ENCODE results near the gene GIT1.

Gene GIT1

DNA sequence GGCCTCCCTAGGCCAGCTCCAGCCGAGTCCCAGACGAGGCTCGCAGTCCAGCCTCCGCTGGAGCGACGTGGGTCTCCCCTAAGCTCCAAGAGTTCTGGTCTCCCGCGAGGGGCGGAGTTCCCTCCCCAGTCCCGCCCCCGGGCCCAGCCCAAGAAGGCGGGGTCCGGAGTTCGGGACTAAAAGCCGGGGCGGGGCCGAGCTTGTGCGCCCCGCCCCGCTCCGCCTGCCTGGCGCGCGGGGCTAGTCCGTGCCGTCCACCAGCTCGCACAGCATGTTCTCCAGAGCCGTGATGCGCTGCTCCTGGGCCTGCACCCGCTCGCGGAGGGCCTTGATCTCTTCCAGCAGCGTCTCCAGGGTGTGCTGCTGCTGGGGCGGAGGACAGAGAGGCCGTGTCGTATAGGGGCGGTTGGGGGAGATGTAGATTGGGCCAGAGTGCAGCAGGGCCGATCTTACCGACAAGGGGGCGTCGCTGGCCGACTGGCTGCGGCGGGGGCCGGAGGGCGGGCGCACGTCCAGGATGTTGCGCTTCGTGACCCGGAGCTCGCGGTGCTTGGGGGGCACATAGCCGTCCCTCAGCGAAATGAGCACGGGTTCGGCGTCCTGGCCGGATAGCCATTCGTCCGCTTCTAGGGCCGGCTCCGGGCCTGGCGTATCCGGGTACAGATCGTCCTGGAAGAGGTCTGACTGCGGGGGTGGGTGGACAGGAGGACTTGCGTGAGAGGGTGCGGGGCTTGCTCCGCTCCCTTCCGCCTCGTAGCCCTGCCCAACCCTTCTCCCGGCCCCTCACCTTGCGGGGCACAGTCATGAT is 26.2 kb upstream of the GIT1 start:
- peak; percentile 85 for DNase-seq
- Histone ChIP-seq H2AFZ (ENCODE audit: low read depth, low read length) (no peak overlapping the region), H3K4ac (ENCODE audit: low read depth in 1 of 2, low read length in 2 of 2) (peak overlapping the region; percentile 38 to 57), H3K79me1 (replicated peaks; ENCODE audit: low read length, poor library complexity, severe bottlenecking) (no peaks in the 10 kb centered on the region), H2BK15ac (ENCODE audit: low read depth, poor library complexity, severe bottlenecking) (no peak overlapping the region), H3K4me2 (ENCODE audit: low read length, poor library complexity, severe bottlenecking) (peak overlapping the region; percentile 93), H2AK5ac (ENCODE audit: low read length, severe bottlenecking) (no peak overlapping the region), H3K4me1 (ENCODE audit: control insufficient read depth, insufficient read depth, low read depth, low read length) (peaks cover 57% of the 10 kb centered on the region), H3K9me3 (ENCODE audit: control insufficient read depth, low read length) (no peaks in the 10 kb centered on the region), H2BK12ac (ENCODE audit: low read length in 2 of 2) (peak overlapping the region in 1 of 2 experiments; percentile 15), H3K18ac (ENCODE audit: low read depth in 1 of 2, low read length in 2 of 2) (peak overlapping the region in 1 of 2 experiments; percentile 77), H4K91ac (ENCODE audit: low read length) (no peak overlapping the region), H3K9ac (ENCODE audit: low read length) (peak overlapping the region; percentile 70), H3K27me3 (ENCODE audit: control insufficient read depth in 1 of 2, insufficient read depth in 1 of 2, low read length in 2 of 2) (peaks cover 8 to 9% of the 10 kb centered on the region in 2 experiments), H3K4me3 (ENCODE audit: insufficient read depth in 1 of 2, low read depth in 1 of 2, low read length in 2 of 2) (peak overlapping the region; percentile 47 to 73), H3K36me3 (ENCODE audit: control insufficient read depth in 1 of 2, insufficient read depth in 2 of 2, low read depth in 1 of 2, low read length in 2 of 2) (peaks cover 0 to 21% of the 10 kb centered on the region in 2 experiments), H3K14ac (ENCODE audit: low read length in 2 of 2) (peak overlapping the region in 1 of 2 experiments; percentile 86), H4K8ac (ENCODE audit: low read length) (peak overlapping the region; percentile 69), H2BK5ac (ENCODE audit: low read depth, low read length, poor library complexity, severe bottlenecking) (no peak overlapping the region), H2BK120ac (ENCODE audit: low read depth, low read length) (no peak overlapping the region), H3K27ac (ENCODE audit: low read length, poor library complexity, severe bottlenecking) (no peak overlapping the region), H3K23ac (ENCODE audit: low read length in 2 of 2) (peak overlapping the region in 1 of 2 experiments; percentile 49)
- 2% methylated on average over 51 of the region's 74 CpGs for WGBS

GRCh38 chr17:29615048-29615385 is 25.6 kb upstream of the GIT1 start:
- Histone ChIP-seq H2BK15ac (ENCODE audit: low read depth, poor library complexity, severe bottlenecking) (no peak overlapping the region), H3K23ac (ENCODE audit: low read length in 2 of 2) (no peak overlapping the region), H3K27ac (ENCODE audit: low read length, poor library complexity, severe bottlenecking) (no peak overlapping the region), H3K14ac (ENCODE audit: low read length in 2 of 2) (no peak overlapping the region), H2BK12ac (ENCODE audit: low read length in 2 of 2) (no peak overlapping the region), H3K9me3 (ENCODE audit: control insufficient read depth, low read length) (no peaks in the 10 kb centered on the region), H3K4ac (ENCODE audit: low read depth in 1 of 2, low read length in 2 of 2) (peak overlapping the region in 1 of 2 experiments; percentile 57), H3K9ac (ENCODE audit: low read length) (peak overlapping the region; percentile 70), H2BK120ac (ENCODE audit: low read depth, low read length) (no peak overlapping the region), H4K91ac (ENCODE audit: low read length) (no peak overlapping the region), H2AK5ac (ENCODE audit: low read length, severe bottlenecking) (no peak overlapping the region), H3K4me1 (ENCODE audit: control insufficient read depth, insufficient read depth, low read depth, low read length) (peaks cover 53% of the 10 kb centered on the region), H3K18ac (ENCODE audit: low read depth in 1 of 2, low read length in 2 of 2) (no peak overlapping the region), H3K4me3 (ENCODE audit: insufficient read depth in 1 of 2, low read depth in 1 of 2, low read length in 2 of 2) (peak overlapping the region; percentile 29 to 73), H4K8ac (ENCODE audit: low read length) (peak overlapping the region; percentile 64), H3K27me3 (ENCODE audit: control insufficient read depth in 1 of 2, insufficient read depth in 1 of 2, low read length in 2 of 2) (peaks cover 8 to 9% of the 10 kb centered on the region in 2 experiments), H3K79me1 (replicated peaks; ENCODE audit: low read length, poor library complexity, severe bottlenecking) (no peaks in the 10 kb centered on the region), H2AFZ (ENCODE audit: low read depth, low read length) (no peak overlapping the region), H3K4me2 (ENCODE audit: low read length, poor library complexity, severe bottlenecking) (peak overlapping the region; percentile 93), H2BK5ac (ENCODE audit: low read depth, low read length, poor library complexity, severe bottlenecking) (no peak overlapping the region), H3K36me3 (ENCODE audit: control insufficient read depth in 1 of 2, insufficient read depth in 2 of 2, low read depth in 1 of 2, low read length in 2 of 2) (peaks cover 0 to 21% of the 10 kb centered on the region in 2 experiments)
- WGBS, result 43% methylated on average over 15 of the region's 15 CpGs
- peak; percentile 50 for DNase-seq

DNA sequence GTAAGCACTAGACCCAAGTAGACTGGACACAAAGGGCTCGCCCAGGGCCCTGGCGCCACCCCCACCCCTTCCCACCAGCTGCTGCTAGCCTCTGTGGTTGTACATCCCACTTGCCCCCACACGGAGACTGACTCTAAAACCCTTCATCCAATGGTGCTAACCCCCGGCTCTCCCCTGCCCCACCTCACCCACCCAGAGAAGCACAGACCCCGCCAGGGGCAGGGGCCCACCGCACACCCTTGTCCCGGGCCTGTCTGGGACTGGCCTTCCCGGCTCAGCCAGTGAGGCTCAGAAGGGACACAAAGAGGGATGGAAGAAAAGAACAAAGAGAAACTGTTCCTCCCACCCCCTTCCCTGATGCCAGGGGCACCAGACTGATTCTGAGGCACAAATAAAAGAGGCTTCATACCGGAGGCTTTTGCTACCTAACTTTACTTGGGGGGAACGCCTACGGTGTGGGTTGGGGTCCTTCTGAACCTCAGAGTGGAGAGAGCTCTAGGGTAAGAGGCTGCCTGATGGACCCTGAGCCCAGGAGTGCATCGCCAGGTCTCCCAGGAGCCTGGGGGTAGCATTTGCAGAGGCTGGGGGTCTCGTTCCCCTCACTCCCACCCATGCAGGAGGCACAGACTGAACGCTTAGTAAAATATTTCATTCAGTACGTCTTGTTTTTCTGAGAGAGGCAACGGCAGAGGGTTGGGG is 25.1 kb upstream of the GIT1 start:
- Histone ChIP-seq H3K23ac (ENCODE audit: low read length in 2 of 2) (no peak overlapping the region), H3K27ac (ENCODE audit: low read length, poor library complexity, severe bottlenecking) (no peak overlapping the region), H3K79me1 (replicated peaks; ENCODE audit: low read length, poor library complexity, severe bottlenecking) (no peaks in the 10 kb centered on the region), H3K9me3 (ENCODE audit: control insufficient read depth, low read length) (no peaks in the 10 kb centered on the region), H3K4me3 (ENCODE audit: insufficient read depth in 1 of 2, low read depth in 1 of 2, low read length in 2 of 2) (peak overlapping the region in 1 of 2 experiments; percentile 73), H2BK5ac (ENCODE audit: low read depth, low read length, poor library complexity, severe bottlenecking) (no peak overlapping the region), H3K4me1 (ENCODE audit: control insufficient read depth, insufficient read depth, low read depth, low read length) (peaks cover 51% of the 10 kb centered on the region), H2AK5ac (ENCODE audit: low read length, severe bottlenecking) (no peak overlapping the region), H3K4me2 (ENCODE audit: low read length, poor library complexity, severe bottlenecking) (no peak overlapping the region), H3K4ac (ENCODE audit: low read depth in 1 of 2, low read length in 2 of 2) (no peak overlapping the region), H3K14ac (ENCODE audit: low read length in 2 of 2) (no peak overlapping the region), H2AFZ (ENCODE audit: low read depth, low read length) (no peak overlapping the region), H2BK120ac (ENCODE audit: low read depth, low read length) (no peak overlapping the region), H4K91ac (ENCODE audit: low read length) (no peak overlapping the region), H2BK12ac (ENCODE audit: low read length in 2 of 2) (no peak overlapping the region), H4K8ac (ENCODE audit: low read length) (no peak overlapping the region), H3K18ac (ENCODE audit: low read depth in 1 of 2, low read length in 2 of 2) (no peak overlapping the region), H3K9ac (ENCODE audit: low read length) (peak overlapping the region; percentile 70), H3K36me3 (ENCODE audit: control insufficient read depth in 1 of 2, insufficient read depth in 2 of 2, low read depth in 1 of 2, low read length in 2 of 2) (peaks cover 0 to 20% of the 10 kb centered on the region in 2 experiments), H3K27me3 (ENCODE audit: control insufficient read depth in 1 of 2, insufficient read depth in 1 of 2, low read length in 2 of 2) (peaks cover 8 to 9% of the 10 kb centered on the region in 2 experiments), H2BK15ac (ENCODE audit: low read depth, poor library complexity, severe bottlenecking) (no peak overlapping the region)
- WGBS, result 85% methylated on average over 13 of the region's 16 CpGs
- no peak for DNase-seq

GRCh38 chr17:29613856-29614255 is 24.4 kb upstream of the GIT1 start:
- H2AK5ac ChIP-seq (ENCODE audit: low read length, severe bottlenecking), result peak overlapping the region; percentile 49
- H3K27me3 ChIP-seq (ENCODE audit: control insufficient read depth in 1 of 2, insufficient read depth in 1 of 2, low read length in 2 of 2), result peaks cover 7 to 9% of the 10 kb centered on the region in 2 experiments
- peak overlapping the region in 1 of 2 experiments; percentile 59 for H3K4me3 ChIP-seq (ENCODE audit: insufficient read depth in 1 of 2, low read depth in 1 of 2, low read length in 2 of 2)
- H3K23ac ChIP-seq (ENCODE audit: low read length in 2 of 2), result no peak overlapping the region
- H4K91ac ChIP-seq (ENCODE audit: low read length), result peak overlapping the region; percentile 45
- H2BK5ac ChIP-seq (ENCODE audit: low read depth, low read length, poor library complexity, severe bottlenecking), result no peak overlapping the region
- no peak overlapping the region for H3K14ac ChIP-seq (ENCODE audit: low read length in 2 of 2)
- no peak for DNase-seq
- peak overlapping the region; percentile 74 for H3K4me2 ChIP-seq (ENCODE audit: low read length, poor library complexity, severe bottlenecking)
- H4K8ac ChIP-seq (ENCODE audit: low read length), result peak overlapping the region; percentile 82
- H3K4me1 ChIP-seq (ENCODE audit: control insufficient read depth, insufficient read depth, low read depth, low read length), result peaks cover 48% of the 10 kb centered on the region
- H2BK120ac ChIP-seq (ENCODE audit: low read depth, low read length), result no peak overlapping the region
- whole genome bisulfite sequencing, result 33% methylated on average over 13 of the region's 13 CpGs
- H3K36me3 ChIP-seq (ENCODE audit: control insufficient read depth in 1 of 2, insufficient read depth in 2 of 2, low read depth in 1 of 2, low read length in 2 of 2), result peaks cover 0 to 24% of the 10 kb centered on the region in 2 experiments
- peak overlapping the region; percentile 70 for H3K9ac ChIP-seq (ENCODE audit: low read length)
- H2BK15ac ChIP-seq (ENCODE audit: low read depth, poor library complexity, severe bottlenecking), result no peak overlapping the region
- H3K18ac ChIP-seq (ENCODE audit: low read depth in 1 of 2, low read length in 2 of 2), result no peak overlapping the region
- H3K9me3 ChIP-seq (ENCODE audit: control insufficient read depth, low read length), result no peaks in the 10 kb centered on the region
- H2AFZ ChIP-seq (ENCODE audit: low read depth, low read length), result peak overlapping the region; percentile 7
- peak overlapping the region in 1 of 2 experiments; percentile 57 for H3K4ac ChIP-seq (ENCODE audit: low read depth in 1 of 2, low read length in 2 of 2)
- H3K79me1 ChIP-seq (replicated peaks; ENCODE audit: low read length, poor library complexity, severe bottlenecking), result peaks cover 1% of the 10 kb centered on the region
- peak overlapping the region in 1 of 2 experiments; percentile 30 for H2BK12ac ChIP-seq (ENCODE audit: low read length in 2 of 2)
- H3K27ac ChIP-seq (ENCODE audit: low read length, poor library complexity, severe bottlenecking), result no peak overlapping the region
